ENCODE measurements around the gene PRKCB.

DNA sequence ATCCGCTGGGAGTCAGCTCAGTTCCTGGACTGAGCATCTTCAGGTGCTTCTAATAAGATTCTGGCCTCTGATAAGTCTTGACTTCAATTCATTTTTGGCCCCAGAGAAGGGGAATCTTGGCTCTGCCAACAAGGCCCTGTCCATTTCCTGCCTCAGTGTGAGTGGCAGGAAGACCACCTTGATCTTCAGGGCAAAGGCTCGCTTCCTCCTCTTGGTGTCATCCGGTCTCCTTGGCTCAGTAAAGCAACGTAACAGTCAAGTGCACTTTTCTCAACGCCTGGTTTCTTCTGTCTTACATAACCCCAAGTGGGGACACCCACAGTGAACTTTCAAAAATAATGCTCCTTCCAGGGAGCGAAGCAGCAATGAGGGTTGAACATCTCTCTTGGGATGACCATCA lies 169.8 kb downstream of the PRKCB start:
- TF ChIP-seq CTCF (conservative IDR thresholded peaks at IDR 0.05; ENCODE audit: low read length) = no peak
- no peak for TF ChIP-seq EZH2phosphoT487 (IDR thresholded peaks at IDR 0.05; ENCODE audit: borderline replicate concordance)
